Transverse colon (tissue), 4 donors: ENCODE results near the gene LMO1. TPM values are rescaled to one million over a fixed set of nuclear protein-coding genes. Genes with fewer than 3 reads are reported as not detected.

Experiments
- DNase-seq: peaks from one replicate; pipeline ENCODE4 v3.0.0-alpha.2; 2019
- H3K27ac ChIP-seq, 4 donors: fragments of 200-600 bp; sonication (generic); 2 replicates each; pipeline ENCODE4 v1.5.1; 2016 to 2018; ENCODE audit warnings: inconsistent platforms in 4 of 4
- H3K27me3 ChIP-seq: fragments of 200-600 bp; sonication (generic); 2 replicates; pipeline ENCODE4 v1.5.1; 2017; ENCODE audit warnings: inconsistent platforms
- H3K36me3 ChIP-seq, 4 donors: fragments of 200-600 bp; sonication (generic); 2 replicates each; pipeline ENCODE4 v1.5.1; 2017 to 2019; ENCODE audit warnings: inconsistent platforms in 4 of 4
- H3K4me1 ChIP-seq, 4 donors: fragments of 200-600 bp; sonication (generic); 2 replicates each; pipeline ENCODE4 v1.5.1; 2017 to 2020; ENCODE audit warnings: inconsistent platforms in 4 of 4
- H3K4me3 ChIP-seq, 4 donors: fragments of 200-600 bp; sonication (generic); 1 replicate in 1 of 4; 2 replicates in 3 of 4; pipeline versions ENCODE4 v1.5.1 to v1.6.1; 2017 to 2019; ENCODE audit warnings: inconsistent platforms in 4 of 4
- H3K9me3 ChIP-seq, 2 donors: fragments of 200-600 bp; sonication (generic); 2 replicates each; pipeline ENCODE4 v1.5.1; 2017 to 2019; ENCODE audit warnings: inconsistent platforms in 2 of 2
- CTCF ChIP-seq, 5 experiments: fragments of 200-600 bp in 3 of 5; fragments of 450-650 bp in 2 of 5; sonication (generic) in 3 of 5; IDR thresholded peaks; 1 replicate in 2 of 5; 2 replicates in 3 of 5; pipeline ENCODE4 v1.5.1; 2016 to 2017; ENCODE audit warnings: antibody characterized with exemption in 5 of 5, inconsistent platforms in 3 of 5, mild to moderate bottlenecking in 2 of 5, moderate library complexity in 1 of 5
- EP300 ChIP-seq: sonication (generic); formaldehyde crosslinking; IDR thresholded peaks from one replicate; pipeline ENCODE4 v1.6.1; 2017; ENCODE audit warnings: antibody characterized with exemption, low read depth
- POLR2A ChIP-seq: fragments of 450-650 bp; IDR thresholded peaks from one replicate; pipeline ENCODE4 v1.6.1; 2016; ENCODE audit warnings: antibody characterized with exemption, mild to moderate bottlenecking, moderate library complexity
- POLR2AphosphoS5 ChIP-seq, 3 donors: sonication (generic); formaldehyde crosslinking; IDR thresholded peaks; one replicate each; pipeline ENCODE4 v1.6.1; 2016; ENCODE audit warnings: antibody characterized with exemption in 3 of 3
- WGBS, 2 donors: methylation state at CpG; one replicate each; pipeline ENCODE4 v1.1.5; 2018; ENCODE audit warnings: low coverage in 1 of 2; 5-methylcytosine and 5-hydroxymethylcytosine counted together
- in situ Hi-C, 4 donors: fragments of 200-750 bp; cut with MboI; loops; one replicate each; pipeline versions ENCODE4 v1.15.0 to v1.15.1; 2017; ENCODE audit warnings: low sequenced_read_pairs in 3 of 4, low pct_ligation_motif_present in 1 of 4, low pct_unique_long_range_greater_than_20kb in 1 of 4
- intact Hi-C: fragments of 100-400 bp; cut with DNase I; formaldehyde crosslinking; loops from one replicate; pipeline ENCODE4 v1.15.1; 2023; ENCODE audit warnings: low total_unique reads
- total RNA-seq, 4 donors: library from RNA; depleted of rRNA; stranded (reverse); fragments of >200 nt; gene quantifications; one replicate each; pipeline ENCODE4 v1.1.0, GENCODE V29; 2016

LMO1 gene
- total RNA-seq, 4 donors from 2014 or later, result not detected

GRCh38 chr11:8233691-8234424, 29.8 kb downstream of the LMO1 start:
- intact Hi-C loops, result no loop called here
- whole genome bisulfite sequencing, 2 donors, result 83 to 87% methylated on average over 6 to 11 of the region's 11 CpGs
- Histone ChIP-seq H3K9me3 (no peaks in the 10 kb centered on the region), H3K4me3 (no peak overlapping the region), H3K27ac (no peak overlapping the region), H3K27me3 (no peaks in the 10 kb centered on the region), H3K36me3 (no peaks in the 10 kb centered on the region), H3K4me1 (peaks cover 0 to 7% (median 2%) of the 10 kb centered on the region in 4 donors)
- no peak for DNase-seq
- TF ChIP-seq POLR2AphosphoS5 (IDR thresholded peaks at IDR 0.05), result no peak
- TF ChIP-seq EP300, result no peak
- no peak for TF ChIP-seq POLR2A
- no peak for TF ChIP-seq CTCF (IDR thresholded peaks at IDR 0.05)
- in situ Hi-C loops, result loop anchor here in 1 of 4 donors (10.0 kb wide), 1 partner anchor 331 kb away; no protein-coding TSS in a partner anchor

GRCh38 chr11:8232849-8233606, 30.6 kb downstream of the LMO1 start:
- H3K9me3 ChIP-seq, result no peaks in the 10 kb centered on the region
- peaks cover 0 to 8% (median 2%) of the 10 kb centered on the region in 4 donors for H3K4me1 ChIP-seq
- H3K36me3 ChIP-seq, result no peaks in the 10 kb centered on the region
- in situ Hi-C loops, result loop anchor here in 1 of 4 donors (10.0 kb wide), 1 partner anchor 332 kb away; no protein-coding TSS in a partner anchor
- TF ChIP-seq POLR2AphosphoS5 (IDR thresholded peaks at IDR 0.05), result no peak
- TF ChIP-seq CTCF (IDR thresholded peaks at IDR 0.05), result no peak
- no peak for TF ChIP-seq EP300
- DNase-seq, result no peak
- no peak overlapping the region for H3K27ac ChIP-seq
- WGBS, 2 donors, result 77% methylated on average over 8 of the region's 9 CpGs; no CpG with 5 or more reads in 1 of the 2 donors
- intact Hi-C loops, result no loop called here
- no peaks in the 10 kb centered on the region for H3K27me3 ChIP-seq
- no peak overlapping the region for H3K4me3 ChIP-seq

- DNase-seq, result no peak
- Histone ChIP-seq H3K9me3 (no peaks in the 10 kb centered on the region), H3K36me3 (no peaks in the 10 kb centered on the region), H3K4me1 (peaks cover 0 to 8% (median 2%) of the 10 kb centered on the region in 4 donors), H3K27ac (no peak overlapping the region), H3K4me3 (no peak overlapping the region), H3K27me3 (no peaks in the 10 kb centered on the region)
- intact Hi-C loops, result no loop called here
- in situ Hi-C loops, result loop anchor here in 1 of 4 donors (10.0 kb wide), 1 partner anchor 332 kb away; no protein-coding TSS in a partner anchor
- WGBS, 2 donors, result 85% methylated on average over 5 of the region's 5 CpGs; no CpG with 5 or more reads in 1 of the 2 donors
- TF ChIP-seq CTCF (IDR thresholded peaks at IDR 0.05), result no peak
- TF ChIP-seq POLR2A, result no peak
- TF ChIP-seq EP300, result no peak
These were observed 31.3 kb downstream of the LMO1 start for GRCh38 chr11:8232414-8232813.

- intact Hi-C loops, result no loop called here
- WGBS, 2 donors, result 87% methylated on average over 5 of the region's 5 CpGs; no CpG with 5 or more reads in 1 of the 2 donors
- no peak for TF ChIP-seq EP300
- TF ChIP-seq POLR2AphosphoS5 (IDR thresholded peaks at IDR 0.05), result no peak
- TF ChIP-seq CTCF (IDR thresholded peaks at IDR 0.05), result no peak
- TF ChIP-seq POLR2A, result no peak
- Histone ChIP-seq H3K4me1 (peaks cover 0 to 8% (median 2%) of the 10 kb centered on the region in 4 donors), H3K9me3 (no peaks in the 10 kb centered on the region), H3K27ac (no peak overlapping the region), H3K27me3 (no peaks in the 10 kb centered on the region), H3K36me3 (no peaks in the 10 kb centered on the region), H3K4me3 (no peak overlapping the region)
- no peak for DNase-seq
- in situ Hi-C loops, result loop anchor here in 1 of 4 donors (10.0 kb wide), 1 partner anchor 333 kb away; no protein-coding TSS in a partner anchor
These were observed 31.7 kb downstream of the LMO1 start for GRCh38 chr11:8231979-8232378.
